Measurements from ENCODE around the gene PRDM13. TPM values are rescaled to one million over a fixed set of nuclear protein-coding genes. Genes with fewer than 3 reads are reported as not detected.

PRDM13 gene
- polyA plus RNA-seq, 1 donor (not counting 4 experiments of a cell fraction or from before 2014, with no cell fraction given), result not detected

DNA sequence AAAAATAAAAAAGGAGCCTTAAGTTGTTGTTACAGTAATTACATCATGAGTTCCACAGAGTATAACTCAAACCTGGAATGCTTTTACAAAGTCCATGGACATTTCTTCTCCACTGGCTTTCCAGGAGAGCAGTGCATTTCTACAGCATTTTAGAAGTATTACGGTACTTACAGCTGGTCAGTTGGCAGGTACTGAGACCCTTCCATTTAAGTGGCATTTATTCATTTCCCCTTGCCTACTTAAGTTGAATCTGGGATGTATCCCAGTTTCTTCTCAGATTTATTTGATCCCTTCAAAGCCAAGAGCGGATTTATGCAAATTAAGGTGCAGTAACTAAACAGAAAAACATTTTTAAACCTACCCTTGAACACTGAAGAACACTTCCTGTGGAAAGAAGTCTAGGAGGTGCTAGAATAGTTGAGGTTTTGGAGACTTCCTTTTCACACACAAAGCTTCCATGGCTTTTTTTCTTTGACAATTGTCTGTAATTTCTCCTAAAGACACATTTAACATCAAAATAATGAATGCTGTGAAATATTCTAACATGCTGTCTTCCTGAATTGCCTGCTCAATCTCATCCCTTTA is 3.4 kb downstream of the PRDM13 start:
- Histone ChIP-seq H3K9me3 (ENCODE audit: control insufficient read depth, low read depth, low read length) (no peaks in the 10 kb centered on the region), H3K27me3 (ENCODE audit: control insufficient read depth, extremely low read depth, insufficient read depth, low read length) (peaks cover 99% of the 10 kb centered on the region), H3K27ac (ENCODE audit: control insufficient read depth, insufficient read depth, low read length) (no peak overlapping the region), H3K36me3 (ENCODE audit: control insufficient read depth in 2 of 2, extremely low read depth in 1 of 2, insufficient read depth in 2 of 2, low read length in 2 of 2) (no peaks in the 10 kb centered on the region), H2AFZ (ENCODE audit: control insufficient read depth, low read length) (no peak overlapping the region), H4K20me1 (ENCODE audit: control insufficient read depth, extremely low read depth, insufficient read depth, low read length) (peaks cover 2% of the 10 kb centered on the region), H3K4me3 (ENCODE audit: control insufficient read depth in 2 of 3, extremely low read depth in 1 of 3, insufficient read depth in 2 of 3, low read depth in 1 of 3, low read length in 3 of 3) (no peak overlapping the region), H3K79me2 (ENCODE audit: control insufficient read depth, insufficient read depth, low read length) (no peaks in the 10 kb centered on the region), H3K4me2 (ENCODE audit: control insufficient read depth, extremely low read depth, insufficient read depth, low read depth, low read length) (no peak overlapping the region), H3K9ac (ENCODE audit: control insufficient read depth, extremely low read depth, insufficient read depth, low read length) (no peak overlapping the region), H3K4me1 (ENCODE audit: control insufficient read depth, extremely low read depth, insufficient read depth, low read length) (peaks cover 6% of the 10 kb centered on the region), H3K9me1 (ENCODE audit: control insufficient read depth, extremely low read depth, insufficient read depth, low read length) (no peaks in the 10 kb centered on the region)
- DNase-seq (ENCODE audit: low read depth, low spot score) (no peak), FAIRE-seq (no peak)
- dilution Hi-C loops (cut with MboI; ENCODE audit: extremely low pct_ligation_motif_present, low sequenced_read_pairs), result no loop called here
- TF ChIP-seq, protein P1, sequence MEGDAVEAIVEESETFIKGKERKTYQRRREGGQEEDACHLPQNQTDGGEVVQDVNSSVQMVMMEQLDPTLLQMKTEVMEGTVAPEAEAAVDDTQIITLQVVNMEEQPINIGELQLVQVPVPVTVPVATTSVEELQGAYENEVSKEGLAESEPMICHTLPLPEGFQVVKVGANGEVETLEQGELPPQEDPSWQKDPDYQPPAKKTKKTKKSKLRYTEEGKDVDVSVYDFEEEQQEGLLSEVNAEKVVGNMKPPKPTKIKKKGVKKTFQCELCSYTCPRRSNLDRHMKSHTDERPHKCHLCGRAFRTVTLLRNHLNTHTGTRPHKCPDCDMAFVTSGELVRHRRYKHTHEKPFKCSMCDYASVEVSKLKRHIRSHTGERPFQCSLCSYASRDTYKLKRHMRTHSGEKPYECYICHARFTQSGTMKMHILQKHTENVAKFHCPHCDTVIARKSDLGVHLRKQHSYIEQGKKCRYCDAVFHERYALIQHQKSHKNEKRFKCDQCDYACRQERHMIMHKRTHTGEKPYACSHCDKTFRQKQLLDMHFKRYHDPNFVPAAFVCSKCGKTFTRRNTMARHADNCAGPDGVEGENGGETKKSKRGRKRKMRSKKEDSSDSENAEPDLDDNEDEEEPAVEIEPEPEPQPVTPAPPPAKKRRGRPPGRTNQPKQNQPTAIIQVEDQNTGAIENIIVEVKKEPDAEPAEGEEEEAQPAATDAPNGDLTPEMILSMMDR (optimal IDR thresholded peaks at IDR 0.05 in 1 of 3, IDR thresholded peaks at IDR 0.05 in 1 of 3, conservative IDR thresholded peaks at IDR 0.05 in 1 of 3; ENCODE audit: extremely low read depth in 1 of 3, insufficient read depth in 2 of 3, low read length in 3 of 3), result no peak
- TF ChIP-seq EZH2 (IDR thresholded peaks at IDR 0.05; ENCODE audit: low read length), result no peak

DNA sequence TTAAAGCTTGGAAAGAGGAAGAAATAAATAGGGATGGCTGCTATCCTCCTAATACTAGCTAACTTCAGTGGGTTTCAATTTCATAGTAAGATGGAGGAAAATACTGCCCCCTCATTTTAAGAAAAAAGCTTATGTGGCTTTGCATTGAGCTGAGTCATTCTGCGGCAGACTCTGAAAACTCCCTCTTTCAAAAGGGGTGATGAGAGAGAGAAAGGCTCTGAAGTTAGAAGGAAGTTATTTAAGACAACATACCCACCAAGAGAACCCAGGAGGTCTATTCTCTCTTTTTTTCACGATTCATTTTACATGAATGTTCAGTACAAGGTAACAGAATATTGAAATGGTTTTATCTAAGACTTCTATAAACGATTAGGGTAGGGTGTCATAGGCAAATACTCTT is 4.5 kb downstream of the PRDM13 start:
- H2AFZ ChIP-seq (ENCODE audit: control insufficient read depth, low read length), result no peak overlapping the region
- H3K4me2 ChIP-seq (ENCODE audit: control insufficient read depth, extremely low read depth, insufficient read depth, low read depth, low read length), result no peak overlapping the region
- H4K20me1 ChIP-seq (ENCODE audit: control insufficient read depth, extremely low read depth, insufficient read depth, low read length), result peaks cover 2% of the 10 kb centered on the region
- H3K9me1 ChIP-seq (ENCODE audit: control insufficient read depth, extremely low read depth, insufficient read depth, low read length), result no peaks in the 10 kb centered on the region
- no peaks in the 10 kb centered on the region for H3K79me2 ChIP-seq (ENCODE audit: control insufficient read depth, insufficient read depth, low read length)
- H3K4me1 ChIP-seq (ENCODE audit: control insufficient read depth, extremely low read depth, insufficient read depth, low read length), result peaks cover 6% of the 10 kb centered on the region
- no peaks in the 10 kb centered on the region for H3K36me3 ChIP-seq (ENCODE audit: control insufficient read depth in 2 of 2, extremely low read depth in 1 of 2, insufficient read depth in 2 of 2, low read length in 2 of 2)
- H3K4me3 ChIP-seq (ENCODE audit: control insufficient read depth in 2 of 3, extremely low read depth in 1 of 3, insufficient read depth in 2 of 3, low read depth in 1 of 3, low read length in 3 of 3), result no peak overlapping the region
- FAIRE-seq, result no peak
- H3K27ac ChIP-seq (ENCODE audit: control insufficient read depth, insufficient read depth, low read length), result no peak overlapping the region
- no peaks in the 10 kb centered on the region for H3K9me3 ChIP-seq (ENCODE audit: control insufficient read depth, low read depth, low read length)
- peaks cover 97% of the 10 kb centered on the region for H3K27me3 ChIP-seq (ENCODE audit: control insufficient read depth, extremely low read depth, insufficient read depth, low read length)
- no peak for DNase-seq (ENCODE audit: low read depth, low spot score)
- no peak for TF ChIP-seq EZH2 (IDR thresholded peaks at IDR 0.05; ENCODE audit: low read length)
- TF ChIP-seq, protein P1 (optimal IDR thresholded peaks at IDR 0.05 in 1 of 3, IDR thresholded peaks at IDR 0.05 in 1 of 3, conservative IDR thresholded peaks at IDR 0.05 in 1 of 3; ENCODE audit: extremely low read depth in 1 of 3, insufficient read depth in 2 of 3, low read length in 3 of 3), result no peak
- no peak overlapping the region for H3K9ac ChIP-seq (ENCODE audit: control insufficient read depth, extremely low read depth, insufficient read depth, low read length)
- dilution Hi-C loops (cut with MboI; ENCODE audit: extremely low pct_ligation_motif_present, low sequenced_read_pairs), result no loop called here
